Stimulated activated naive CD8-positive, alpha-beta T cell treated with anti-CD3 and anti-CD28 coated beads, Interleukin-15, Interleukin-2, amounts not matched to agents 100 ng/mL and 50 ng/mL, for 24 hours (primary cell): ENCODE measurements around the gene FLOT1.
A peak's percentile ranks its signal among the peaks of the same experiment; 100 is the strongest.
"Not testable (repeated sequence)": the region's sequence is repeated elsewhere in the genome, so short reads cannot be mapped to it uniquely, and the experiment has no call there.

Experiments used
- H3K27ac Mint-ChIP-seq: one replicate; pipeline ENCODE4 v1.8.0; 2021; ENCODE audit warnings: mild to moderate bottlenecking, mixed read lengths
- H3K27me3 Mint-ChIP-seq: one replicate; pipeline ENCODE4 v1.8.0; 2021; ENCODE audit warnings: mixed read lengths
- H3K36me3 Mint-ChIP-seq: one replicate; pipeline ENCODE4 v1.8.0; 2021; ENCODE audit warnings: low read depth, mixed read lengths
- H3K4me1 Mint-ChIP-seq: one replicate; pipeline ENCODE4 v1.8.0; 2021; ENCODE audit warnings: low read depth, mixed read lengths
- H3K4me3 Mint-ChIP-seq: one replicate; pipeline ENCODE4 v1.8.0; 2021; ENCODE audit warnings: mild to moderate bottlenecking, mixed read lengths
- H3K9me3 Mint-ChIP-seq: one replicate; pipeline ENCODE4 v1.8.0; 2021; ENCODE audit warnings: mixed read lengths

FLOT1 gene

GRCh38 chr6:30724906-30725667 is 17.4 kb downstream of the FLOT1 start:
- Mint-ChIP-seq H3K27ac (peak overlapping the region; percentile 99), H3K4me3 (peak overlapping the region; percentile 61), H3K27me3 (no peaks in the 10 kb centered on the region), H3K4me1 (peaks cover 41% of the 10 kb centered on the region), H3K9me3 (no peaks in the 10 kb centered on the region), H3K36me3 (peaks cover 60% of the 10 kb centered on the region)

DNA sequence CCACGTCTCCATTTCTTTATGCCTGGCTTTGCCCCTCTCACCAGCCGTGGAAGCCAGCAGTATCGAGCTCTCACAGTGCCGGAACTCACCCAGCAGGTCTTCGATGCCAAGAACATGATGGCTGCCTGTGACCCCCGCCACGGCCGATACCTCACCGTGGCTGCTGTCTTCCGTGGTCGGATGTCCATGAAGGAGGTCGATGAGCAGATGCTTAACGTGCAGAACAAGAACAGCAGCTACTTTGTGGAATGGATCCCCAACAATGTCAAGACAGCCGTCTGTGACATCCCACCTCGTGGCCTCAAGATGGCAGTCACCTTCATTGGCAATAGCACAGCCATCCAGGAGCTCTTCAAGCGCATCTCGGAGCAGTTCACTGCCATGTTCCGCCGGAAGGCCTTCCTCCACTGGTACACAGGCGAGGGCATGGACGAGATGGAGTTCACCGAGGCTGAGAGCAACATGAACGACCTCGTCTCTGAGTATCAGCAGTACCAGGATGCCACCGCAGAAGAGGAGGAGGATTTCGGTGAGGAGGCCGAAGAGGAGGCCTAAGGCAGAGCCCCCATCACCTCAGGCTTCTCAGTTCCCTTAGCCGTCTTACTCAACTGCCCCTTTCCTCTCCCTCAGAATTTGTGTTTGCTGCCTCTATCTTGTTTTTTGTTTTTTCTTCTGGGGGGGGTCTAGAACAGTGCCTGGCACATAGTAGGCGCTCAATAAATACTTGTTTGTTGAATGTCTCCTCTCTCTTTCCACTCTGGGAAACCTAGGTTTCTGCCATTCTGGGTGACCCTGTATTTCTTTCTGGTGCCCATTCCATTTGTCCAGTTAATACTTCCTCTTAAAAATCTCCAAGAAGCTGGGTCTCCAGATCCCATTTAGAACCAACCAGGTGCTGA is 18.4 kb downstream of the FLOT1 start:
- H3K27ac Mint-ChIP-seq = peak overlapping the region; percentile 99
- peaks cover 47% of the 10 kb centered on the region for H3K4me1 Mint-ChIP-seq
- not testable (repeated sequence) for H3K9me3 Mint-ChIP-seq, H3K27me3 Mint-ChIP-seq
- peaks cover 56% of the 10 kb centered on the region for H3K36me3 Mint-ChIP-seq
- peak overlapping the region; percentile 99 for H3K4me3 Mint-ChIP-seq

- not testable (repeated sequence) for H3K9me3 Mint-ChIP-seq, H3K27me3 Mint-ChIP-seq
- Mint-ChIP-seq H3K36me3 (peaks cover 56% of the 10 kb centered on the region), H3K4me3 (peak overlapping the region; percentile 99), H3K27ac (peak overlapping the region; percentile 99), H3K4me1 (peaks cover 55% of the 10 kb centered on the region)
Observed at GRCh38 chr6:30723159-30723842, 19.2 kb downstream of the FLOT1 start.

DNA sequence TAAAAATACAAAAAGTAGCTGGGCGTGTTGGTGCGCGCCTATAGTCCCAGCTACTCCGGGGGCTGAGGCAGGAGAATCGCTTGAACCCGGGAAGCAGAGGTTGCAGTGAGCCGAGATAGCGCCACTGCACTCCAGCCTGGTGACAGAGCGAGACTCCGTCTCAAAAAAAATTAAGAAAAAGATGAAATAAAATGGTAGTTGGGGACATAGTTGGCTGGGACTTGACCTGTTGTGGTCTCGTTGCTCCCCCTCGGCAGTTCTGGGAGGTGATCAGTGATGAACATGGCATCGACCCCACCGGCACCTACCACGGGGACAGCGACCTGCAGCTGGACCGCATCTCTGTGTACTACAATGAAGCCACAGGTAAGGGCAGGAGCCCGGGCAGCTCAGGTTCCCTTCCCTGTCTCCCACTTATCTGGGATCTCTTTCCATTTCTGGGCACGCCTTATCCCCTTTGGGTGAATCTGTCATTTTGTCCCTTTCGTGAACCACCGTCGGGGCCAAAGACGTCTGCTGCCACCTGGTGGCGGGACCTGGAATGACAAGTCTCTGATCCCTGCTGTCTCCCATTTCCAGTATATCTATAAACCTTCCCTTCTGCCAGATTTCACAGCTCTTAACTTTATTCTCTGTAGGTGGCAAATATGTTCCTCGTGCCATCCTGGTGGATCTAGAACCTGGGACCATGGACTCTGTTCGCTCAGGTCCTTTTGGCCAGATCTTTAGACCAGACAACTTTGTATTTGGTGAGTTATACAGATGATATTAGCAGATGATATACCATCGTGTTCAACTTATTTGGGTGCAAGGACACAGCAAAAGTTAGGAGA is 20.0 kb downstream of the FLOT1 start:
- H3K27me3 Mint-ChIP-seq = no peaks in the 10 kb centered on the region
- H3K4me1 Mint-ChIP-seq = peaks cover 61% of the 10 kb centered on the region
- H3K9me3 Mint-ChIP-seq = no peaks in the 10 kb centered on the region
- peaks cover 56% of the 10 kb centered on the region for H3K36me3 Mint-ChIP-seq
- H3K4me3 Mint-ChIP-seq = peak overlapping the region; percentile 99
- peak overlapping the region; percentile 99 for H3K27ac Mint-ChIP-seq

GRCh38 chr6:30722025-30722279 is 20.5 kb downstream of the FLOT1 start:
- Mint-ChIP-seq H3K4me1 (peaks cover 63% of the 10 kb centered on the region), H3K4me3 (peak overlapping the region; percentile 99), H3K36me3 (peaks cover 58% of the 10 kb centered on the region)

GRCh38 chr6:30721198-30722024 is 21.1 kb downstream of the FLOT1 start:
- Mint-ChIP-seq H3K4me1 (peaks cover 66% of the 10 kb centered on the region), H3K27me3 (no peaks in the 10 kb centered on the region), H3K27ac (peak overlapping the region; percentile 99), H3K4me3 (peak overlapping the region; percentile 99), H3K9me3 (no peaks in the 10 kb centered on the region), H3K36me3 (peaks cover 60% of the 10 kb centered on the region)

More at GRCh38 chr6:30722025-30722279, 20.5 kb downstream of the FLOT1 start:
- peak overlapping the region; percentile 99 for H3K27ac Mint-ChIP-seq
- H3K27me3 Mint-ChIP-seq, H3K9me3 Mint-ChIP-seq: not testable (repeated sequence)

- Mint-ChIP-seq H3K27me3 (no peaks in the 10 kb centered on the region), H3K9me3 (no peaks in the 10 kb centered on the region), H3K27ac (peak overlapping the region; percentile 99), H3K36me3 (peaks cover 65% of the 10 kb centered on the region), H3K4me3 (peak overlapping the region; percentile 99), H3K4me1 (peaks cover 71% of the 10 kb centered on the region)
Observed at GRCh38 chr6:30720738-30721197, 21.7 kb downstream of the FLOT1 start.

DNA sequence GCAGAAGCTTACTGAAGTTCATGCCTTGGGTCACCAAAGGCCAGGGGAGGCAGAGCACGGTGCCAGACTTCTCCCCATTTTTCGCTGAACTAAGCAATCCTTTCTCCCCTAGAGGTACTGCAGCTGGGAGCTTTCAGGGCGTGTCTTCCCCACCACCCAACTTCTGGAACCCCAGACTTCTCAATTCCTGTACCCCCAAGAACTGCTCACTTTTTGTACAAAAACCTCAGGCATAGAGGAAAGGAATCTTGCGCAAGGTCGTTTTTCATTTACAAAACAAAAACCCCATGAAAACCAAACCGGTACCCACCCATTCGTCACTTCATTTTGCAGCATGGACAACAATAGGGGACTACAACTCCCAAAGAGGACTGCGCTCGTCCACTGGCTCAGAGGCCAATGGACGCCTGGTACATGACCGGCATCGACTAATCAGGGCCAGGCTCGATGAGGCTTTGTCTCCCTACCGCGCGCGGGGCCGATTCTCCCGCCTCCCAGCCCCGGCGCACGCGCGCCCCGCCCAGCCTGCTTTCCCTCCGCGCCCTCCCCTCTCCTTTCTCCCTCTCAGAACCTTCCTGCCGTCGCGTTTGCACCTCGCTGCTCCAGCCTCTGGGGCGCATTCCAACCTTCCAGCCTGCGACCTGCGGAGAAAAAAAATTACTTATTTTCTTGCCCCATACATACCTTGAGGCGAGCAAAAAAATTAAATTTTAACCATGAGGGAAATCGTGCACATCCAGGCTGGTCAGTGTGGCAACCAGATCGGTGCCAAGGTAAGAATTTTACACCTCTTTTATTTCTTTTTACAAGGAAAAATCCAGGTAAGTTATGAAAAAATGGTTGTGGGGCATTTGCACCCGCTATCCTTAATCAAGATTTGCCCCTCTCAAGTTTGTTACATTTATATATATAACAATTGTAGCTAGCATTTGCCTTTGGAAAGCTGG is 22.4 kb downstream of the FLOT1 start, which contains the start of gene TUBB:
TUBB (plus strand) TSS at position 562 of the 947 bp plus-strand sequence; CDS start at position 717, 155 bp downstream.
- H3K36me3 Mint-ChIP-seq = peaks cover 66% of the 10 kb centered on the region
- H3K4me1 Mint-ChIP-seq = peaks cover 72% of the 10 kb centered on the region
- H3K4me3 Mint-ChIP-seq = peak within 1 kb of the TSS; percentile 99

GRCh38 chr6:30719356-30719755 is 23.1 kb downstream of the FLOT1 start:
- Mint-ChIP-seq H3K27me3 (no peaks in the 10 kb centered on the region), H3K4me3 (peak overlapping the region; percentile 99), H3K27ac (peak overlapping the region; percentile 99), H3K4me1 (peaks cover 69% of the 10 kb centered on the region), H3K9me3 (no peaks in the 10 kb centered on the region), H3K36me3 (peaks cover 66% of the 10 kb centered on the region)

More for the DNA sequence above, 22.4 kb downstream of the FLOT1 start, which contains the start of gene TUBB:
- Mint-ChIP-seq H3K27me3 (no peaks in the 10 kb centered on the region), H3K9me3 (no peaks in the 10 kb centered on the region), H3K27ac (peak within 1 kb of the TSS; percentile 99)

DNA sequence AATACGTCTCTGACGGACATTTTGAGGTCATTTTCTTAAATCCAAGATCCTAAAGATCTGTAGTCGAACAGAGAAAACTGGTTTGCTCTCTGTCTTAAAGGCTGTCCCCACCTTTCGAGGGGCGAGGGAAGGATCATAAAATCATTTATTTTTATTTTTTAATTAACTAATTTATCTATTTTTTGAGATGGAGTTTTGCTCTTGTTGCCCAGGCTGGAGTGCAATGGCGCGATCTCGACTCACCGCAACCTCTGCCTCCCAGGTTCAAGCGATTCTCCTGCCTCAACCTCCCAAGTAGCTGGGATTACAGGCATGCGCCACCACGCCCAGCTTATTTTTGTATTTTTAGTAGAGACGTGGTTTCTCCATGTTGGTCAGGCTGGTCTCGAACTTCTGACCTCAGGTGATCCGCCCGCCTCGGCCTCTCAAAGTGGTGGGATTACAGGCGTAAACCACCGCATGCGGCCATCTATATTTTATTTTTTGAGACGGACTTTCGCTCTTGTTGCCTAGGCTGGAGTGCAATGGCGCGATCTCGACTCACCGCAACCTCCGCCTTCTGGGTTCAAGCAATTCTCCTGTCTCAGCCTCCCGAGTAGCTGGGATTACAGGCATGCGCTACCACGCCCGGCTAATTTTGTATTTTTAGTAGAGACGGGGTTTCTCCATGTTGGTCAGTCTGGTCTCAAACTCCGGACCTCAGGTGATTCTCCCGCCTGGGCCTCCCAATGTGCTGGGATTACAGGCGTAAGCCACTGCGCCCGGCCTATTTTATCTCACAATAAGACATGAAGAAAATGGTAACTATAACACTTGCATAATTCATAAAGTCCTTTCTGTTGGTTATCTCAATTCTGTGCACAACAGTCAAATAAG is 24.4 kb downstream of the FLOT1 start:
- peaks cover 63% of the 10 kb centered on the region for H3K36me3 Mint-ChIP-seq

DNA sequence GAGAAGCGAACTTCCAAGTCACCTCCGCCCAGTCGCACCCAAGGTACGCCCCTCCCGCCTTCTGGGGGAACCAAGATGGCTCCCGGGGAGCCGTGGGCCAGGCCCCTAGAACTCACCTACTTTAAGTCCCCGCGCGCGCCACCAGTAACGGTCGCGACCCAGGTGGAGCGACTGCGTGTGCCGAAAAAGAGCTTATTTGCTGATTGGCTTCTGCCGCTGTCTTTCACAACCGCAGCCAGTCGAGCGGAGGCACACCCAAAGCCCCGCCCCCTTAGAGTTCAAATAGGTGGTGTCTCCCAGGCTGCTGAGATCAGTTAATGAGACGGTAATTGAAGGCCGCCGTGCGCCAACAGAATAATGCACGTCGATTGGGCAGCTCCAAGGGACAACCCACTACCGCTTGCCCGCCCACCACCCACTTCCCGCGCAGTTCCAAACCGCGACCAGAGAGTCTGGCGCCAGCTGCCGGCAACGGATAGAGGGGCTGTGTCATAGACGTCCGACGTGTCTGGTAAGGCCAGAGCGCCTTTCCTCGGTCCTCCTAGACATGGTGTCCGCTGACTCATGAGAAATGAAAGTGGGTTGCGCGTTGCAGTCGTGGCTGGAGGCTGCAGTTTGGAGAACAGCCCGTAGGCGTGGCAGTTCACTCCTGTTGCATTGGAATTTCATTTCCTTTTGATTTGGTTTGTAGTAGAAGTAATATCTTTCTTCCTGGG is 25.2 kb downstream of the FLOT1 start, which contains the start of gene MDC1:
MDC1 (minus strand) TSS at position 153 of the 716 bp plus-strand sequence. CDS start 2,106 bp downstream, outside the sequence.
- Mint-ChIP-seq H3K27ac (peak within 1 kb of the TSS; percentile 99), H3K4me1 (peaks cover 55% of the 10 kb centered on the region), H3K27me3 (no peaks in the 10 kb centered on the region), H3K9me3 (no peaks in the 10 kb centered on the region), H3K4me3 (peak within 1 kb of the TSS; percentile 94), H3K36me3 (peaks cover 63% of the 10 kb centered on the region)

More for the DNA sequence above, 24.4 kb downstream of the FLOT1 start:
- not testable (repeated sequence) for H3K9me3 Mint-ChIP-seq, H3K27me3 Mint-ChIP-seq
- H3K4me3 Mint-ChIP-seq = peak overlapping the region; percentile 99
- H3K27ac Mint-ChIP-seq = peak overlapping the region; percentile 99
- peaks cover 57% of the 10 kb centered on the region for H3K4me1 Mint-ChIP-seq
